Measurements from ENCODE around the gene AREL1.

DNA sequence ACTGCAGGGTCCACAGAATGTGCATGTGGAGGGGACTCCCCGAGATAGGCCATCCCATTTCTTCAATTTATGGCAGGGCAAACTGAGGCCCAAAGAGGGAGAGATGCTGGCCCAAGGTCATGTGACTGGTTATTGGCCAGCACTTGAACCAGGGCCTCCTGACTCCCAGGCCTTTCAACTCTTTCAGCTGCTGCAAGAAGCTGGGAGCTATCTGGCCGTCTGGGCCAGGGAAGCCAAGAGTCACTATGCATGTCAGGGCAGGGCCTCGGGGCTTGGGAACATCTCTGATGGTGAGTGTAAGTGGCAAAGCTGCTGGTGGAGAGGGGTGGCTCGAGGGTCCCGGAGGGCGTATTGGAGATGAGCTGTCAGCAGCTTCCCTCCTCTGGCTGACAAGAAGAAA, 91.3 kb downstream of the AREL1 start:
- TF ChIP-seq, protein P1, sequence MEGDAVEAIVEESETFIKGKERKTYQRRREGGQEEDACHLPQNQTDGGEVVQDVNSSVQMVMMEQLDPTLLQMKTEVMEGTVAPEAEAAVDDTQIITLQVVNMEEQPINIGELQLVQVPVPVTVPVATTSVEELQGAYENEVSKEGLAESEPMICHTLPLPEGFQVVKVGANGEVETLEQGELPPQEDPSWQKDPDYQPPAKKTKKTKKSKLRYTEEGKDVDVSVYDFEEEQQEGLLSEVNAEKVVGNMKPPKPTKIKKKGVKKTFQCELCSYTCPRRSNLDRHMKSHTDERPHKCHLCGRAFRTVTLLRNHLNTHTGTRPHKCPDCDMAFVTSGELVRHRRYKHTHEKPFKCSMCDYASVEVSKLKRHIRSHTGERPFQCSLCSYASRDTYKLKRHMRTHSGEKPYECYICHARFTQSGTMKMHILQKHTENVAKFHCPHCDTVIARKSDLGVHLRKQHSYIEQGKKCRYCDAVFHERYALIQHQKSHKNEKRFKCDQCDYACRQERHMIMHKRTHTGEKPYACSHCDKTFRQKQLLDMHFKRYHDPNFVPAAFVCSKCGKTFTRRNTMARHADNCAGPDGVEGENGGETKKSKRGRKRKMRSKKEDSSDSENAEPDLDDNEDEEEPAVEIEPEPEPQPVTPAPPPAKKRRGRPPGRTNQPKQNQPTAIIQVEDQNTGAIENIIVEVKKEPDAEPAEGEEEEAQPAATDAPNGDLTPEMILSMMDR (conservative IDR thresholded peaks at IDR 0.05) = no peak
- TF ChIP-seq ZFX (IDR thresholded peaks at IDR 0.05) = no peak

Measured in C4-2B (cell line).